Endothelial cell of umbilical vein (primary cell): Measurements from ENCODE around the gene MBD5. TPM values are rescaled to one million over a fixed set of nuclear protein-coding genes. Genes with fewer than 3 reads are reported as not detected.

ENCODE experiments used
- BruUV-seq: library from RNA; stranded (reverse); fragments of 400-500 nt; replicated peaks from 2 replicates; lab custom pipeline; 2021; lab: Mats Ljungman, UMichigan
- CTCF ChIA-PET: fragments of 300-600, 350-600 bp; sonication (Branson Sonifier 250); formaldehyde crosslinking; loops from one replicate; lab custom pipeline; 2021; ENCODE audit warnings: antibody characterized with exemption, inconsistent platforms; lab: Charles Lee
- POLR2A ChIA-PET: fragments of 300-600, 350-600 bp; sonication (Branson Sonifier 250); formaldehyde crosslinking; loops from one replicate; lab custom pipeline; 2021; ENCODE audit warnings: antibody characterized with exemption, inconsistent platforms; lab: Charles Lee
- DNase-seq: peaks from one replicate; pipeline ENCODE4 v3.0.0-alpha.2; 2011; ENCODE audit warnings: low read depth, low spot score
- FAIRE-seq: peaks from 2 replicates; lab custom pipeline; 2011; peaks lifted over from hg19 to GRCh38; lab: Jason Lieb, UNC
- H2AFZ ChIP-seq: 2 replicates; pipeline ENCODE4 v1.6.0; 2012; ENCODE audit warnings: low read depth, low read length, control low read depth, inconsistent platforms
- H3K27ac ChIP-seq: 2 replicates; pipeline ENCODE4 v1.5.1; 2011; ENCODE audit warnings: low read depth, mild to moderate bottlenecking, control low read depth, low read length, moderate library complexity; ENCODE audit not compliant: insufficient read depth
- H3K27me3 ChIP-seq, 2 experiments: 2 replicates each; pipeline versions ENCODE4 v1.6.0 to v1.6.1; 2011; ENCODE audit warnings: low read length in 2 of 2, mixed read lengths in 1 of 2; ENCODE audit not compliant: control insufficient read depth in 2 of 2, insufficient read depth in 2 of 2
- H3K36me3 ChIP-seq, 2 experiments: 2 replicates in 1 of 2; 3 replicates in 1 of 2; pipeline ENCODE4 v1.5.1; 2011; ENCODE audit warnings: low read length in 2 of 2, mild to moderate bottlenecking in 1 of 2, moderate library complexity in 1 of 2; ENCODE audit not compliant: control insufficient read depth in 2 of 2, insufficient read depth in 2 of 2; ENCODE audit errors: extremely low read depth in 1 of 2
- H3K4me1 ChIP-seq: 3 replicates; pipeline ENCODE4 v1.5.1; 2011; ENCODE audit warnings: mild to moderate bottlenecking, low read length; ENCODE audit not compliant: control insufficient read depth, insufficient read depth; ENCODE audit errors: extremely low read depth
- H3K4me2 ChIP-seq: 2 replicates; pipeline ENCODE4 v1.6.1; 2011; ENCODE audit warnings: low read length, control low read depth, mixed read lengths; ENCODE audit not compliant: insufficient read depth
- H3K4me3 ChIP-seq, 3 experiments: fragments of 200-600 bp in 1 of 3; sonication (generic), shearing (Covaris generic) in 1 of 3; replicated peaks in 1 of 3; 2 replicates each; pipeline ENCODE4 v1.5.1; 2011 to 2016; ENCODE audit warnings: control low read depth in 3 of 3, low read length in 3 of 3, mild to moderate bottlenecking in 2 of 3, inconsistent platforms in 1 of 3, low read depth in 1 of 3, moderate library complexity in 1 of 3; ENCODE audit not compliant: insufficient read depth in 1 of 3
- H3K79me2 ChIP-seq: 2 replicates; pipeline ENCODE4 v1.6.0; 2012; ENCODE audit warnings: low read length, inconsistent platforms; ENCODE audit not compliant: control insufficient read depth, insufficient read depth
- H3K9ac ChIP-seq: replicated peaks from 2 replicates; pipeline ENCODE3; 2011; ENCODE audit warnings: low read length, control low read depth; ENCODE audit not compliant: insufficient read depth; ENCODE audit errors: extremely low read depth
- H3K9me1 ChIP-seq: replicated peaks from 3 replicates; pipeline ENCODE4 v1.6.0; 2011; ENCODE audit warnings: mild to moderate bottlenecking, low read length; ENCODE audit not compliant: control insufficient read depth, insufficient read depth; ENCODE audit errors: extremely low read depth
- H3K9me3 ChIP-seq: replicated peaks from 2 replicates; pipeline ENCODE4 v1.5.1; 2012; ENCODE audit warnings: low read length, inconsistent platforms; ENCODE audit not compliant: control insufficient read depth, insufficient read depth
- H4K20me1 ChIP-seq: replicated peaks from 2 replicates; pipeline ENCODE3; 2011; ENCODE audit warnings: mild to moderate bottlenecking, low read length; ENCODE audit not compliant: control insufficient read depth, insufficient read depth; ENCODE audit errors: extremely low read depth
- EZH2 ChIP-seq: IDR thresholded peaks from 2 replicates; pipeline ENCODE4 v1.6.1; 2012; ENCODE audit warnings: borderline replicate concordance, low read depth, mild to moderate bottlenecking, moderate library complexity, low read length, inconsistent platforms; ENCODE audit not compliant: severe bottlenecking
- FOS ChIP-seq: IDR thresholded peaks from 2 replicates; pipeline ENCODE4 v1.6.1; 2011; ENCODE audit warnings: mild to moderate bottlenecking, low read length, moderate library complexity, borderline replicate concordance; ENCODE audit not compliant: insufficient read depth
- GATA2 ChIP-seq: IDR thresholded peaks from 2 replicates; pipeline ENCODE4 v1.7.0; 2011; ENCODE audit warnings: low read depth, mild to moderate bottlenecking, moderate library complexity, mixed read lengths, low read length; ENCODE audit not compliant: insufficient read length, insufficient read depth
- JUN ChIP-seq: IDR thresholded peaks from 2 replicates; pipeline ENCODE4 v1.6.1; 2011; ENCODE audit warnings: borderline replicate concordance, low read depth; ENCODE audit not compliant: insufficient read length, insufficient read depth
- MYC ChIP-seq: IDR thresholded peaks from one replicate; pipeline ENCODE4 v1.6.1; 2011; ENCODE audit warnings: mild to moderate bottlenecking, low read depth, low read length
- POLR2A ChIP-seq: IDR thresholded peaks from 2 replicates; pipeline ENCODE4 v1.6.1; 2012; ENCODE audit warnings: low read depth, mild to moderate bottlenecking, control low read depth, low read length
- POLR2AphosphoS5 ChIP-seq: IDR thresholded peaks from 2 replicates; pipeline ENCODE4 v1.6.1; 2012; ENCODE audit warnings: low read depth, mild to moderate bottlenecking, control low read depth, low read length, moderate library complexity; ENCODE audit not compliant: insufficient read depth
- dilution Hi-C: fragments of 300-500 bp; cut with MboI; formaldehyde crosslinking; loops from one replicate; pipeline ENCODE4 v1.15.0; 2019; ENCODE audit warnings: low sequenced_read_pairs; ENCODE audit not compliant: extremely low pct_ligation_motif_present
- intact Hi-C: fragments of 100-400 bp; cut with micrococcal nuclease; formaldehyde crosslinking; loops from one replicate; pipeline ENCODE4 v1.10.0; 2022
- polyA plus RNA-seq, 4 experiments: library from polyadenylated mRNA; depleted of rRNA in 3 of 4; stranded (reverse) in 3 of 4; unstranded in 1 of 4; fragments of >200 nt; gene quantifications; 2 replicates each; pipeline versions ENCODE4 v1.2.1 to v1.2.3, GENCODE V29; 2011 to 2012; ENCODE audit warnings: missing spikeins in 1 of 4
- total RNA-seq: library from RNA; stranded (reverse); gene quantifications from 2 replicates; pipeline ENCODE4 v1.2.3, GENCODE V29; 2021
- TF ChIP-seq, protein P1 (sequence below): IDR thresholded peaks from 2 replicates; pipeline ENCODE4 v1.6.1; 2011; ENCODE audit not compliant: insufficient read depth, insufficient read length
- TF ChIP-seq, protein P2 (sequence below), 2 donors: IDR thresholded peaks; 1 replicate in 1 of 2; 2 replicates in 1 of 2; pipeline ENCODE4 v1.5.1; 2011; ENCODE audit warnings: low read length in 2 of 2, mild to moderate bottlenecking in 2 of 2, moderate library complexity in 2 of 2, control low read depth in 1 of 2, inconsistent platforms in 1 of 2, low read depth in 1 of 2; ENCODE audit not compliant: insufficient read depth in 1 of 2; ENCODE audit errors: extremely low read depth in 1 of 2

MBD5 gene
- total and polyA plus RNA-seq, 2 donors (not counting 3 experiments of a cell fraction or from before 2014, with no cell fraction given), result 11.3 to 37.0 TPM

DNA sequence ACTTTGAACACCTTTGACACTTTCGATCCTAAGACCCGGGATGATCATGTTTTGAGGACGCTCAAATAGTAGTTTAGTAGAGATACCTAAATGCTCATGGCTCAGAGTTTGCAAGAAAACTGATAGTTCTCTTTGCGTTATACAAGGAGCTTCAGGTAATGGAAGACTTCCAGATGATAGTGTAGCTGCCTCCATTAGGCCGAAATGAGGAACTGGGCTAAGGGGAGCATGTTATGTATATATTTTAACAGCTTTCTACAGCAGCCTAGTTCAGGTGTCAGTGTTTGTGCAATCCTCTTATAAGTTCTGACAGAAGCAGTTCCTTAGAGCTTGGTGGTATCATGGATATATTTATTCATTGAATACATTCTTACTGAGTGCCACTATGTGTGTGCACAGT lies 496.9 kb downstream of the MBD5 start:
- no peaks in the 10 kb centered on the region for H3K79me2 ChIP-seq
- FAIRE-seq (no peak), DNase-seq (no peak)
- no peaks in the 10 kb centered on the region for H3K9me3 ChIP-seq
- intact Hi-C loops, result no loop called here
- H3K4me3 ChIP-seq, result no peak overlapping the region
- no peaks in the 10 kb centered on the region for H4K20me1 ChIP-seq
- dilution Hi-C loops, result no loop called here
- H3K36me3 ChIP-seq, result no peaks in the 10 kb centered on the region
- CTCF ChIA-PET, result interaction anchor here (1.5 kb wide), 1 partner anchor 9 kb away, joined by 5 read pairs; no protein-coding TSS in a partner anchor
- H3K9me1 ChIP-seq, result no peaks in the 10 kb centered on the region
- H3K27ac ChIP-seq, result no peak overlapping the region
- no peaks in the 10 kb centered on the region for H3K27me3 ChIP-seq
- no peak overlapping the region for H3K9ac ChIP-seq
- H3K4me2 ChIP-seq, result no peak overlapping the region
- POLR2A ChIA-PET, result no interaction called here
- no peak for TF ChIP-seq FOS
- TF ChIP-seq JUN, result no peak
- no peak for TF ChIP-seq MYC
- TF ChIP-seq, protein P1, sequence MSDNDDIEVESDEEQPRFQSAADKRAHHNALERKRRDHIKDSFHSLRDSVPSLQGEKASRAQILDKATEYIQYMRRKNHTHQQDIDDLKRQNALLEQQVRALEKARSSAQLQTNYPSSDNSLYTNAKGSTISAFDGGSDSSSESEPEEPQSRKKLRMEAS, result no peak
- no peak for TF ChIP-seq GATA2
- TF ChIP-seq POLR2AphosphoS5, result no peak
- no peak for TF ChIP-seq EZH2
- BruUV-seq, result no TSS peak
- no peak overlapping the region for H2AFZ ChIP-seq
- H3K4me1 ChIP-seq, result peaks cover 6% of the 10 kb centered on the region

DNA sequence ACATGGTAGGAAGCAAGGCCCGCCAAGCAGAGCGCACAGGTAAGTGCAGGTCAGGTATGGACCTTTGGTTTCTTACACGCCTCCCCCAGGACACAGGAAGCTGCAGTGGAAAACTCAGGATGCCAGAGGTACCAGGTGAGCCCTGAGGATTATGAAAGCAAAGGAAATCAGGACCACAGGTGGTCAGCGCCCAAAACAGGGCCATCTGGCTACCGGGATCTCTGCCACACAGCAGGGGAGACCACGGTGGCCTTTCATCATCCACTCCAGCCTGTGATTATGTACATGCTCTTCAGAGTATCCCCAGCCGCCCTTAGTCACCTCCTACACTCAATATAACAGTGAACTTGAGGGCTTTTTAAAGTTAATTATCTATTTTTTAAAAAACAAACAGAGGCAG lies 498.1 kb downstream of the MBD5 start:
- no peak overlapping the region for H3K4me2 ChIP-seq
- no peaks in the 10 kb centered on the region for H3K9me1 ChIP-seq
- CTCF ChIA-PET, result interaction anchor here (0.5 to 0.7 kb wide), 2 partner anchors 10 to 528 kb away, joined by 3 read pairs; no protein-coding TSS in a partner anchor
- dilution Hi-C loops (no loop called here), intact Hi-C loops (no loop called here)
- H3K4me1 ChIP-seq, result peaks cover 6% of the 10 kb centered on the region
- no peaks in the 10 kb centered on the region for H3K79me2 ChIP-seq
- POLR2A ChIA-PET, result no interaction called here
- TF ChIP-seq EZH2 (no peak), FOS (no peak), POLR2A (no peak), POLR2AphosphoS5 (no peak), JUN (no peak), GATA2 (no peak), MYC (no peak)
- TF ChIP-seq, protein P1, result no peak
- TF ChIP-seq, protein P2, sequence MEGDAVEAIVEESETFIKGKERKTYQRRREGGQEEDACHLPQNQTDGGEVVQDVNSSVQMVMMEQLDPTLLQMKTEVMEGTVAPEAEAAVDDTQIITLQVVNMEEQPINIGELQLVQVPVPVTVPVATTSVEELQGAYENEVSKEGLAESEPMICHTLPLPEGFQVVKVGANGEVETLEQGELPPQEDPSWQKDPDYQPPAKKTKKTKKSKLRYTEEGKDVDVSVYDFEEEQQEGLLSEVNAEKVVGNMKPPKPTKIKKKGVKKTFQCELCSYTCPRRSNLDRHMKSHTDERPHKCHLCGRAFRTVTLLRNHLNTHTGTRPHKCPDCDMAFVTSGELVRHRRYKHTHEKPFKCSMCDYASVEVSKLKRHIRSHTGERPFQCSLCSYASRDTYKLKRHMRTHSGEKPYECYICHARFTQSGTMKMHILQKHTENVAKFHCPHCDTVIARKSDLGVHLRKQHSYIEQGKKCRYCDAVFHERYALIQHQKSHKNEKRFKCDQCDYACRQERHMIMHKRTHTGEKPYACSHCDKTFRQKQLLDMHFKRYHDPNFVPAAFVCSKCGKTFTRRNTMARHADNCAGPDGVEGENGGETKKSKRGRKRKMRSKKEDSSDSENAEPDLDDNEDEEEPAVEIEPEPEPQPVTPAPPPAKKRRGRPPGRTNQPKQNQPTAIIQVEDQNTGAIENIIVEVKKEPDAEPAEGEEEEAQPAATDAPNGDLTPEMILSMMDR (IDR thresholded peaks at IDR 0.05; ENCODE audit: extremely low read depth in 1 of 2, insufficient read depth in 1 of 2, low read depth in 1 of 2, low read length in 2 of 2), result no peak
- H3K9ac ChIP-seq, result no peak overlapping the region
- H3K27ac ChIP-seq, result no peak overlapping the region
- H4K20me1 ChIP-seq, result no peaks in the 10 kb centered on the region
- DNase-seq, result no peak
- no TSS peak for BruUV-seq
- H3K27me3 ChIP-seq, result no peaks in the 10 kb centered on the region
- no peak for FAIRE-seq
- H2AFZ ChIP-seq, result no peak overlapping the region
- H3K9me3 ChIP-seq, result no peaks in the 10 kb centered on the region
- H3K36me3 ChIP-seq, result no peaks in the 10 kb centered on the region
- H3K4me3 ChIP-seq, result no peak overlapping the region
